SK-N-SH treated with all-trans-retinoic acid at 6 μM for 48 hours (cell line): ENCODE measurements around the gene OR2G2.

ENCODE experiments used
- TCF4 ChIP-seq: fragments of 250-450 bp; sonication (Bioruptor Pico); IDR thresholded peaks from 2 replicates; pipeline ENCODE4 v1.8.0; 2021; ENCODE audit warnings: mild to moderate bottlenecking, moderate library complexity, borderline replicate concordance
- ZC3H10 ChIP-seq: fragments of 250-450 bp; sonication (Bioruptor Pico); IDR thresholded peaks from 2 replicates; pipeline ENCODE4 v1.5.1; 2021; ENCODE audit warnings: mild to moderate bottlenecking, moderate library complexity
- ZFP30 ChIP-seq: fragments of 450-650 bp; formaldehyde crosslinking; IDR thresholded peaks from 2 replicates; pipeline ENCODE4 v1.5.0; 2022; ENCODE audit warnings: mild to moderate bottlenecking, moderate library complexity
- ZNF8 ChIP-seq: fragments of 450-650 bp; formaldehyde crosslinking; IDR thresholded peaks from 2 replicates; pipeline ENCODE4 v1.5.0; 2020; ENCODE audit warnings: mild to moderate bottlenecking, moderate library complexity
- TF ChIP-seq, protein P1 (sequence below): fragments of 250-450 bp; sonication (Bioruptor Pico); IDR thresholded peaks from 2 replicates; pipeline ENCODE4 v1.8.0; 2020; ENCODE audit warnings: mild to moderate bottlenecking, moderate library complexity, borderline replicate concordance

DNA sequence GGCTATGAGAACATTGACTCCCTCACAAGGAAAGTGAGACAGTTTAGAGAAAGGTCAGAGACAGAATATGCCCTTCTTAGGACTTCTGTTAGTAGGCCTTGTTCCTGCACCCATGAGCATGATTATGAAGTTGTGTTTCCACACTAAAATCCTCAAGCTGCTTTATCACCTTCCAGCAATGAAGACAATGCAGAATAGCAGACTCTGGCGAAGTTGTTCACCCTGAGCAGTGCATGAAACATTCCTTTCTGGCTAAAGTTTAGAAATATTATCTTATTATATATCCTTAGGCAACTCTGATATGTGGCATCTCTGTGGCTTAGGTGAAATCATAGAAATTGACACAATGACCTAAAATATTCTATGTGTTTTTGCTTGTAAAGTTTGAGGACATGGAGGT, 13.9 kb upstream of the OR2G2 start:
- no peak for TF ChIP-seq TCF4 (CRISPR knock-in tag)
- no peak for TF ChIP-seq ZFP30 (CRISPR knock-in tag)
- TF ChIP-seq ZNF8 (CRISPR knock-in tag) = no peak
- no peak for TF ChIP-seq ZC3H10 (CRISPR knock-in tag)
- TF ChIP-seq, protein P1, sequence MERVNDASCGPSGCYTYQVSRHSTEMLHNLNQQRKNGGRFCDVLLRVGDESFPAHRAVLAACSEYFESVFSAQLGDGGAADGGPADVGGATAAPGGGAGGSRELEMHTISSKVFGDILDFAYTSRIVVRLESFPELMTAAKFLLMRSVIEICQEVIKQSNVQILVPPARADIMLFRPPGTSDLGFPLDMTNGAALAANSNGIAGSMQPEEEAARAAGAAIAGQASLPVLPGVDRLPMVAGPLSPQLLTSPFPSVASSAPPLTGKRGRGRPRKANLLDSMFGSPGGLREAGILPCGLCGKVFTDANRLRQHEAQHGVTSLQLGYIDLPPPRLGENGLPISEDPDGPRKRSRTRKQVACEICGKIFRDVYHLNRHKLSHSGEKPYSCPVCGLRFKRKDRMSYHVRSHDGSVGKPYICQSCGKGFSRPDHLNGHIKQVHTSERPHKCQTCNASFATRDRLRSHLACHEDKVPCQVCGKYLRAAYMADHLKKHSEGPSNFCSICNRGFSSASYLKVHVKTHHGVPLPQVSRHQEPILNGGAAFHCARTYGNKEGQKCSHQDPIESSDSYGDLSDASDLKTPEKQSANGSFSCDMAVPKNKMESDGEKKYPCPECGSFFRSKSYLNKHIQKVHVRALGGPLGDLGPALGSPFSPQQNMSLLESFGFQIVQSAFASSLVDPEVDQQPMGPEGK (CRISPR knock-in tag) = no peak
